Stimulated activated CD4-positive, alpha-beta T cell treated with anti-CD3 and anti-CD28 coated beads, TNF-alpha, amount 100 ng/mL, for 48 hours (primary cell): ENCODE results near the gene ENTPD2.
"Not testable (repeated sequence)": the region's sequence is repeated elsewhere in the genome, so short reads cannot be mapped to it uniquely, and the experiment has no call there.

Source experiments
- DNase-seq, 3 donors: peaks; one replicate each; pipeline ENCODE4 v3.0.0-alpha.2; 2020; ENCODE audit warnings: low read depth in 3 of 3

Gene ENTPD2

GRCh38 chr9:137064027-137064879 is 10.4 kb upstream of the ENTPD2 start:
- DNase-seq, result no peak

- no peak for DNase-seq
Observed at GRCh38 chr9:137063311-137064026, 9.6 kb upstream of the ENTPD2 start.

- not testable (repeated sequence) for DNase-seq
Observed at GRCh38 chr9:137062798-137063197, 8.9 kb upstream of the ENTPD2 start.

- no peak for DNase-seq
Observed at GRCh38 chr9:137062384-137062783, 8.5 kb upstream of the ENTPD2 start.

GRCh38 chr9:137058521-137059234 is 4.8 kb upstream of the ENTPD2 start:
- no peak for DNase-seq

GRCh38 chr9:137057545-137057944 is 3.7 kb upstream of the ENTPD2 start:
- DNase-seq, result no peak

GRCh38 chr9:137056739-137057415 is 3.0 kb upstream of the ENTPD2 start:
- DNase-seq, result no peak

- no peak for DNase-seq
Observed at GRCh38 chr9:137055385-137056364, 1.8 kb upstream of the ENTPD2 start.

- DNase-seq, result no peak
Observed at GRCh38 chr9:137054932-137055384, 1.1 kb upstream of the ENTPD2 start.

- DNase-seq, result no peak
Observed at GRCh38 chr9:137052998-137053943, 590 bp downstream of the ENTPD2 start.

GRCh38 chr9:137052293-137052692 is 1.6 kb downstream of the ENTPD2 start:
- DNase-seq, result no peak

- no peak for DNase-seq
Observed at GRCh38 chr9:137051145-137051724, 2.6 kb downstream of the ENTPD2 start.

GRCh38 chr9:137050570-137050969 is 3.3 kb downstream of the ENTPD2 start:
- DNase-seq, result no peak

- no peak for DNase-seq
Observed at GRCh38 chr9:137049544-137050449, 4.1 kb downstream of the ENTPD2 start.

GRCh38 chr9:137048655-137049543 is 5.0 kb downstream of the ENTPD2 start:
- DNase-seq, result no peak

- DNase-seq, result peak; percentile 62 to 79 (median 75)
Observed at GRCh38 chr9:137046088-137046787, 7.6 kb downstream of the ENTPD2 start, which contains the start of gene NPDC1. NPDC1 (minus strand) TSS chr9:137046177; CDS start chr9:137045989, 188 bp downstream.
